GM12873 (cell line): Measurements from ENCODE around the gene MBNL3.

ENCODE experiments used
- TF ChIP-seq, protein P1 (sequence below): IDR thresholded peaks from 2 replicates; pipeline ENCODE4 v1.5.1; 2012; ENCODE audit warnings: low read depth, mild to moderate bottlenecking, moderate library complexity, low read length, control low read depth; ENCODE audit not compliant: insufficient read depth; ENCODE audit errors: missing control alignments

Gene MBNL3

DNA sequence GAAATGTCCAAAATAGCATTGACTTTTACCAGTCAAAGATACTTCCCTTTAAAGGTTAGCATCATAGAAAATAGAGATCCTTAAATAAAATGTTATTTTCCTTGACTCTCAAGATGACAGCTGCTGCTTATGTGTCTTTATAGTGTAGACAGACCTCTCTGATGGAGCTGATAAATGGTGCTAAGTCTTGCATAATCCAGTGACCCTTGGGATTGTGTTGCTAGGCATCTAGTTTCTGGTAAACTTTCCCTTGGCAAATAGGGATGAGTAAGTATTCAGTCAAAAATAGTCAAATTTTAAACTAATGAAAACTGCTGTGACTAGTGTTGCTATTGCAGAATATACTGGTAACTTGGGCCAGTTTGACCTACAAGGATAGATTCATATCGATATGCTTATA is 53.6 kb downstream of the MBNL3 start:
- TF ChIP-seq, protein P1, sequence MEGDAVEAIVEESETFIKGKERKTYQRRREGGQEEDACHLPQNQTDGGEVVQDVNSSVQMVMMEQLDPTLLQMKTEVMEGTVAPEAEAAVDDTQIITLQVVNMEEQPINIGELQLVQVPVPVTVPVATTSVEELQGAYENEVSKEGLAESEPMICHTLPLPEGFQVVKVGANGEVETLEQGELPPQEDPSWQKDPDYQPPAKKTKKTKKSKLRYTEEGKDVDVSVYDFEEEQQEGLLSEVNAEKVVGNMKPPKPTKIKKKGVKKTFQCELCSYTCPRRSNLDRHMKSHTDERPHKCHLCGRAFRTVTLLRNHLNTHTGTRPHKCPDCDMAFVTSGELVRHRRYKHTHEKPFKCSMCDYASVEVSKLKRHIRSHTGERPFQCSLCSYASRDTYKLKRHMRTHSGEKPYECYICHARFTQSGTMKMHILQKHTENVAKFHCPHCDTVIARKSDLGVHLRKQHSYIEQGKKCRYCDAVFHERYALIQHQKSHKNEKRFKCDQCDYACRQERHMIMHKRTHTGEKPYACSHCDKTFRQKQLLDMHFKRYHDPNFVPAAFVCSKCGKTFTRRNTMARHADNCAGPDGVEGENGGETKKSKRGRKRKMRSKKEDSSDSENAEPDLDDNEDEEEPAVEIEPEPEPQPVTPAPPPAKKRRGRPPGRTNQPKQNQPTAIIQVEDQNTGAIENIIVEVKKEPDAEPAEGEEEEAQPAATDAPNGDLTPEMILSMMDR = no peak

DNA sequence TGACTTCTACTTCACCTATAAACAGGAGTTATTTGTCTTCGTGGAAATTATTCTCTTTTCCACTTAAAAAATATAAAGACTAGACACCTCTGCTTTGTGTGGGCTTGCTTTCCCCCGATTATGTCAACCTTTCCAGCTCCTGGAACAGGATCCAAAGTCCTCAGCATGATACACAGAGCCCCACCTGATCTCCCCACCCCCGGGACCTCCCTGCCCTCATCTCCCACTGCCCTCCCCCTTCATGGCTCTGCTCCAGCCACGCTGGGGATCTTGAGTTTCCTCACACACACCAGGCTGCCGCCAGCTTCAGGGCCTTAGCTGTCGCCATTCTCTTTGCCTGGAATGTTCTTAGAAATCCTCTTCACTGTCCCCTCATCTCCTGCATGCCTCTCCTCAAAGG is 55.3 kb downstream of the MBNL3 start:
- TF ChIP-seq, protein P1 = no peak

GRCh38 chrX:132433001-132433400 is 55.8 kb downstream of the MBNL3 start:
- TF ChIP-seq, protein P1 = no peak

DNA sequence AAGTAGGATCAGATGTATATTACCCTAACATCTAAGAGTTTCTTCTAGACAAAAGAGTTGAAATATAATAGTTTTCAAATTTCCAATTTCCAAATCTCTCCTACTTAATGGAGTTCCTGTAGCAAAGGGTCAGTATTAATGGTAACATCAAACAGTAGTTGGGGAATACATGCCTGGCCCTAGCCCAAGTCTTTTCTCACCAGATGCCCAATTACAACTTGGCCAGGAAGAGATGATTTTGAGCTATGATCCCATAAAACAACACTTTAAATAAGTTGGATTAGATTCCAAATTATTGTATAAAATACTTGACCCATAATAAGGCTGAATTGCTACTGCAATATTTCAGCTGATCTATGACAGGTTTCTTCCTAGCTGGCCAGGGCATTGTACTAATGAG is 59.9 kb downstream of the MBNL3 start:
- TF ChIP-seq, protein P1 = no peak

DNA sequence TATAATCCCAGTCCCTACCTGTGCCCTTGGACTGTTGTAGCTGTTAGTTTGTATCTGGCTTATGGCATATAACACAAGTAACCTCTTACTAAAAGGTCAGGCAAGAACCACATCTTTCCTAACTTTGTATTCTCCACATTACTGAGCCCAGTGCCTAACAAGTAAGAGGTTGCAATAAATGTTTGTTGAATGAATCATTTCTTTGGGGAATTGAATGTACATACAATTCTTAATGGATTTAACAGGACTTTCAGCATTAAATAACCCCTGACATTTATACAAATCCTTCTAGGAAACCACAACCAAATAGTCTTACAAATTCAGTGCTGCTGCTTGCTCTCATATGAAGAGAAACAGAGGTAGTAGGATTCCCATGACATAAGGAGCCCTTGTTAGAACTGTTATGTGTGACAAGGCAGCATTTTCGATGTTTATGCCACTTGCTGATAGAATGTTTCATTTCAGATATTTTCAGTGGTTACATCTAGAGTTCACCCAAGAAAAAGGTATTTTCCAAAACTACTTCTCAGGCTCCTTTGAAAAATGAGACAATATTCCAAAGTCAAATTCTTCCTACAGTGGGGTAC is 62.0 kb downstream of the MBNL3 start:
- TF ChIP-seq, protein P1 = no peak

GRCh38 chrX:132425744-132426318 is 63.0 kb downstream of the MBNL3 start:
- TF ChIP-seq, protein P1 = no peak

DNA sequence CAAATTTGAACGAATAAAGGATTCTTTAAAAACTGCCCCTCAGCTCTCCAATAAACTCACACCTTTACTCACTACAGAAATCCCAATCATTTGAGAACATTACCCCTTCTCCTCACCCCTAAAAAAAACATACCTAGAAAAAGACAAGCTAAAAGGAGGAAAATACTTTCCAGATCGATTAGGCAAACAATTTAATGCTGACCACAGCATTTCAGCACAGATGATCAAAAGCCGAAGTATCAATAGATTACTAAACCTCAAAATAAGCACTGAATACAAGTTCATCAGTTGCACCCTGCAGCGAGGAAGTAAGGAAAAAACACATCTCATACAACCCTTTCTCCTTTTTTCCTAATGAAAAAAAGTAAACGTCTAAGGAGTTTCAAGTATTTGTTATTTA is 65.5 kb downstream of the MBNL3 start:
- TF ChIP-seq, protein P1 = no peak
